Measurements from ENCODE around the gene EML3. TPM values are rescaled to one million over a fixed set of nuclear protein-coding genes. Genes with fewer than 3 reads are reported as not detected.
A peak's percentile ranks its signal among the peaks of the same experiment; 100 is the strongest.

The EML3 gene
- total RNA-seq, 1 experiment from 2014 or later: 51.1 TPM

DNA sequence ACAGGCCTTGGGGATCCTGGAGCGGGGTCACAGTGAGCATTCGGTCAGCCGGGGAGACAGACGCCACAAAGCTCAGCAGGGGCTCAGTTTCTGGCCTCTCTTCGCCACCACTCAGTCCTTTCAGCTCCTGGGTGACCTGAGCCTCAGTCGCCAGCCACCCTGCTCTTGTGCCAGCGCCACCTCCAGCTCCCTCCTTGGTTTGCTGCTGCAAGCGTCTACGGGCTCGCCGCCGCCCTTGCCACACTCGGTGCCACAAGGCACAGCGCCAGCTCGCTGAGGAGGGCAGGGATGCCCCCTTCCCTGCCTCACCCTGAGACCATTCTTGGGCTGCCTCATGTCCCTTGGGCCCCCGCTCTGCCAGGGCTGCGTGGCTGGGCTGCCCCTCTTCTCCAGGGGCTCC lies 37.4 kb downstream of the EML3 start (continued):
- TF ChIP-seq, protein P1, sequence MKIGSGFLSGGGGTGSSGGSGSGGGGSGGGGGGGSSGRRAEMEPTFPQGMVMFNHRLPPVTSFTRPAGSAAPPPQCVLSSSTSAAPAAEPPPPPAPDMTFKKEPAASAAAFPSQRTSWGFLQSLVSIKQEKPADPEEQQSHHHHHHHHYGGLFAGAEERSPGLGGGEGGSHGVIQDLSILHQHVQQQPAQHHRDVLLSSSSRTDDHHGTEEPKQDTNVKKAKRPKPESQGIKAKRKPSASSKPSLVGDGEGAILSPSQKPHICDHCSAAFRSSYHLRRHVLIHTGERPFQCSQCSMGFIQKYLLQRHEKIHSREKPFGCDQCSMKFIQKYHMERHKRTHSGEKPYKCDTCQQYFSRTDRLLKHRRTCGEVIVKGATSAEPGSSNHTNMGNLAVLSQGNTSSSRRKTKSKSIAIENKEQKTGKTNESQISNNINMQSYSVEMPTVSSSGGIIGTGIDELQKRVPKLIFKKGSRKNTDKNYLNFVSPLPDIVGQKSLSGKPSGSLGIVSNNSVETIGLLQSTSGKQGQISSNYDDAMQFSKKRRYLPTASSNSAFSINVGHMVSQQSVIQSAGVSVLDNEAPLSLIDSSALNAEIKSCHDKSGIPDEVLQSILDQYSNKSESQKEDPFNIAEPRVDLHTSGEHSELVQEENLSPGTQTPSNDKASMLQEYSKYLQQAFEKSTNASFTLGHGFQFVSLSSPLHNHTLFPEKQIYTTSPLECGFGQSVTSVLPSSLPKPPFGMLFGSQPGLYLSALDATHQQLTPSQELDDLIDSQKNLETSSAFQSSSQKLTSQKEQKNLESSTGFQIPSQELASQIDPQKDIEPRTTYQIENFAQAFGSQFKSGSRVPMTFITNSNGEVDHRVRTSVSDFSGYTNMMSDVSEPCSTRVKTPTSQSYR (CRISPR knock-in tag; IDR thresholded peaks at IDR 0.05): no peak
- TF ChIP-seq MYBL2 (CRISPR knock-in tag; IDR thresholded peaks at IDR 0.05): no peak
- TF ChIP-seq, protein P2, sequence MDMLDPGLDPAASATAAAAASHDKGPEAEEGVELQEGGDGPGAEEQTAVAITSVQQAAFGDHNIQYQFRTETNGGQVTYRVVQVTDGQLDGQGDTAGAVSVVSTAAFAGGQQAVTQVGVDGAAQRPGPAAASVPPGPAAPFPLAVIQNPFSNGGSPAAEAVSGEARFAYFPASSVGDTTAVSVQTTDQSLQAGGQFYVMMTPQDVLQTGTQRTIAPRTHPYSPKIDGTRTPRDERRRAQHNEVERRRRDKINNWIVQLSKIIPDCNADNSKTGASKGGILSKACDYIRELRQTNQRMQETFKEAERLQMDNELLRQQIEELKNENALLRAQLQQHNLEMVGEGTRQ (CRISPR knock-in tag; IDR thresholded peaks at IDR 0.05): no peak
- TF ChIP-seq, protein P3, sequence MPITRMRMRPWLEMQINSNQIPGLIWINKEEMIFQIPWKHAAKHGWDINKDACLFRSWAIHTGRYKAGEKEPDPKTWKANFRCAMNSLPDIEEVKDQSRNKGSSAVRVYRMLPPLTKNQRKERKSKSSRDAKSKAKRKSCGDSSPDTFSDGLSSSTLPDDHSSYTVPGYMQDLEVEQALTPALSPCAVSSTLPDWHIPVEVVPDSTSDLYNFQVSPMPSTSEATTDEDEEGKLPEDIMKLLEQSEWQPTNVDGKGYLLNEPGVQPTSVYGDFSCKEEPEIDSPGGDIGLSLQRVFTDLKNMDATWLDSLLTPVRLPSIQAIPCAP (CRISPR knock-in tag; IDR thresholded peaks at IDR 0.05): no peak
- TF ChIP-seq NFE2L1 (CRISPR knock-in tag; IDR thresholded peaks at IDR 0.05): no peak
- no peak for TF ChIP-seq ATF1 (CRISPR knock-in tag; IDR thresholded peaks at IDR 0.05)
- TF ChIP-seq, protein P4, sequence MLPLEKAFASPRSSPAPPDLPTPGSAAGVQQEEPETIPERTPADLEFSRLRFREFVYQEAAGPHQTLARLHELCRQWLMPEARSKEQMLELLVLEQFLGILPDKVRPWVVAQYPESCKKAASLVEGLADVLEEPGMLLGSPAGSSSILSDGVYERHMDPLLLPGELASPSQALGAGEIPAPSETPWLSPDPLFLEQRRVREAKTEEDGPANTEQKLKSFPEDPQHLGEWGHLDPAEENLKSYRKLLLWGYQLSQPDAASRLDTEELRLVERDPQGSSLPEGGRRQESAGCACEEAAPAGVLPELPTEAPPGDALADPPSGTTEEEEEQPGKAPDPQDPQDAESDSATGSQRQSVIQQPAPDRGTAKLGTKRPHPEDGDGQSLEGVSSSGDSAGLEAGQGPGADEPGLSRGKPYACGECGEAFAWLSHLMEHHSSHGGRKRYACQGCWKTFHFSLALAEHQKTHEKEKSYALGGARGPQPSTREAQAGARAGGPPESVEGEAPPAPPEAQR (CRISPR knock-in tag; IDR thresholded peaks at IDR 0.05): no peak
- TF ChIP-seq ETV6 (CRISPR knock-in tag; IDR thresholded peaks at IDR 0.05): no peak
- TF ChIP-seq, protein P5, sequence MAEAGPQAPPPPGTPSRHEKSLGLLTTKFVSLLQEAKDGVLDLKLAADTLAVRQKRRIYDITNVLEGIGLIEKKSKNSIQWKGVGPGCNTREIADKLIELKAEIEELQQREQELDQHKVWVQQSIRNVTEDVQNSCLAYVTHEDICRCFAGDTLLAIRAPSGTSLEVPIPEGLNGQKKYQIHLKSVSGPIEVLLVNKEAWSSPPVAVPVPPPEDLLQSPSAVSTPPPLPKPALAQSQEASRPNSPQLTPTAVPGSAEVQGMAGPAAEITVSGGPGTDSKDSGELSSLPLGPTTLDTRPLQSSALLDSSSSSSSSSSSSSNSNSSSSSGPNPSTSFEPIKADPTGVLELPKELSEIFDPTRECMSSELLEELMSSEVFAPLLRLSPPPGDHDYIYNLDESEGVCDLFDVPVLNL (CRISPR knock-in tag; IDR thresholded peaks at IDR 0.05; ENCODE audit: borderline replicate concordance, low read depth): no peak
- TF ChIP-seq, protein P6, sequence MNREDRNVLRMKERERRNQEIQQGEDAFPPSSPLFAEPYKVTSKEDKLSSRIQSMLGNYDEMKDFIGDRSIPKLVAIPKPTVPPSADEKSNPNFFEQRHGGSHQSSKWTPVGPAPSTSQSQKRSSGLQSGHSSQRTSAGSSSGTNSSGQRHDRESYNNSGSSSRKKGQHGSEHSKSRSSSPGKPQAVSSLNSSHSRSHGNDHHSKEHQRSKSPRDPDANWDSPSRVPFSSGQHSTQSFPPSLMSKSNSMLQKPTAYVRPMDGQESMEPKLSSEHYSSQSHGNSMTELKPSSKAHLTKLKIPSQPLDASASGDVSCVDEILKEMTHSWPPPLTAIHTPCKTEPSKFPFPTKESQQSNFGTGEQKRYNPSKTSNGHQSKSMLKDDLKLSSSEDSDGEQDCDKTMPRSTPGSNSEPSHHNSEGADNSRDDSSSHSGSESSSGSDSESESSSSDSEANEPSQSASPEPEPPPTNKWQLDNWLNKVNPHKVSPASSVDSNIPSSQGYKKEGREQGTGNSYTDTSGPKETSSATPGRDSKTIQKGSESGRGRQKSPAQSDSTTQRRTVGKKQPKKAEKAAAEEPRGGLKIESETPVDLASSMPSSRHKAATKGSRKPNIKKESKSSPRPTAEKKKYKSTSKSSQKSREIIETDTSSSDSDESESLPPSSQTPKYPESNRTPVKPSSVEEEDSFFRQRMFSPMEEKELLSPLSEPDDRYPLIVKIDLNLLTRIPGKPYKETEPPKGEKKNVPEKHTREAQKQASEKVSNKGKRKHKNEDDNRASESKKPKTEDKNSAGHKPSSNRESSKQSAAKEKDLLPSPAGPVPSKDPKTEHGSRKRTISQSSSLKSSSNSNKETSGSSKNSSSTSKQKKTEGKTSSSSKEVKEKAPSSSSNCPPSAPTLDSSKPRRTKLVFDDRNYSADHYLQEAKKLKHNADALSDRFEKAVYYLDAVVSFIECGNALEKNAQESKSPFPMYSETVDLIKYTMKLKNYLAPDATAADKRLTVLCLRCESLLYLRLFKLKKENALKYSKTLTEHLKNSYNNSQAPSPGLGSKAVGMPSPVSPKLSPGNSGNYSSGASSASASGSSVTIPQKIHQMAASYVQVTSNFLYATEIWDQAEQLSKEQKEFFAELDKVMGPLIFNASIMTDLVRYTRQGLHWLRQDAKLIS (CRISPR knock-in tag; IDR thresholded peaks at IDR 0.05; ENCODE audit: borderline replicate concordance): no peak

DNA sequence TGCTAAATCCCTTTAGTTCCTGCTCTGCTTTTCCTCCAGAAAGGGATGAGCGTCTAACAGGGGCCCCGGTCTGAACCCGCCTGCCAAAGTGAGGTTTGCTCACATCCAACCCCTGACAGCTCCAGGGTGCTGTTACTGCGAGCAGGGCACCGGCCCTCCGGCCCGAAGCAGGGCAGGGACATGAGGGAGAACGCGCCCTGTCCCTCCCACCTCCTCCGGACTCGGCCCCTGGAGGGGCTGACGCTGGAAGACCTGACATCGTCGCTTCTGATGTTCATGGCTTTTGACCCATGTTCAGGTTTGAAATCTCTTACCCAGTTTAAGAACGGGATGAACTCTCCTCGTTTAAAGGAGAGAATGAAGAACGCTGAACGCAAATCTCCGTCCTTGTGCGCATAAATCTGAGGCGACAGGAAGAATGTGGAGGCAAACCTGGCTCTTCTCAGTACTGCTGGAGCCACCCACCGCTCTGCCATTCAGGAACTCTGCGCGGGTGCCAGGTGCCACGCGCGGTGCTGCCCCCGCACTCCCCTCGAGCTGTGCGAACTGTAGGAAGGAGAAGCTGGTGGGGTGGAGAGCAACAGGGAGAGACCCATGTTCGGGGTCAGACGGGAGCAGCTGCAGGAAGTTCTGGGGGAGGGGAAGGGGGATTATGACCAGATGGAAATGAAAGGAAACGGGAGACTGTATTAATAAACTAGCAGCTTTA lies 38.1 kb downstream of the EML3 start:
- Mint-ChIP-seq H3K9me3 (no peaks in the 10 kb centered on the region), H3K36me3 (peaks cover 62% of the 10 kb centered on the region), H3K4me1 (peaks cover 37% of the 10 kb centered on the region), H3K27me3 (ENCODE audit: low read depth) (no peaks in the 10 kb centered on the region), H3K27ac (peak overlapping the region; percentile 96), H3K4me3 (peak overlapping the region; percentile 99)
- peak; percentile 33 for DNase-seq (ENCODE audit: low spot score)
- peak; percentile 5 for ATAC-seq
- POLR2A ChIA-PET: interaction anchor here (0.5 to 3.2 kb wide), 20 partner anchors 8 to 1413 kb away, joined by 3 to 44 read pairs (median 4); partner anchors contain the start of genes B3GAT3, C11orf98, CSKMT and GNG3
- TF ChIP-seq GABPB1 (CRISPR knock-in tag; IDR thresholded peaks at IDR 0.05) (peak; percentile 23; the same call in 1 of the 2 replicates), ETV6 (CRISPR knock-in tag; IDR thresholded peaks at IDR 0.05) (no peak), ZNF416 (CRISPR knock-in tag; IDR thresholded peaks at IDR 0.05) (0 out of 2 replicates have a peak, but pooled peaks have one; percentile 15)
- CTCF ChIA-PET: interaction anchor here (0.6 to 2.1 kb wide), 20 partner anchors 14 to 237 kb away, joined by 3 to 33 read pairs (median 6); partner anchors contain the start of genes B3GAT3, HNRNPUL2, MTA2 and TUT1

Data from WTC11 (cell line).